Omental fat pad (tissue), 4 donors: ENCODE results near the gene DEPDC4. TPM values are rescaled to one million over a fixed set of nuclear protein-coding genes. Genes with fewer than 3 reads are reported as not detected.

ENCODE experiments used
- ATAC-seq: fragments of 150-250 bp; one replicate; pipeline ENCODE4 v1.9.1; 2016; ENCODE audit warnings: mild to moderate bottlenecking, moderate library complexity; ENCODE audit not compliant: low FRiP score
- DNase-seq: peaks from one replicate; pipeline ENCODE4 v3.0.0-alpha.2; 2019; ENCODE audit warnings: low spot score
- CTCF ChIP-seq, 3 donors: fragments of 450-650 bp; IDR thresholded peaks; one replicate each; pipeline ENCODE4 v1.5.1; 2016 to 2017; ENCODE audit warnings: antibody characterized with exemption in 3 of 3, mild to moderate bottlenecking in 3 of 3, moderate library complexity in 2 of 3
- total RNA-seq, 4 donors: library from RNA; depleted of rRNA; stranded (reverse); fragments of >200 nt; gene quantifications; one replicate each; pipeline ENCODE4 v1.1.0, GENCODE V29; 2016

DEPDC4 gene
- total RNA-seq, 4 donors from 2014 or later, result not detected

DNA sequence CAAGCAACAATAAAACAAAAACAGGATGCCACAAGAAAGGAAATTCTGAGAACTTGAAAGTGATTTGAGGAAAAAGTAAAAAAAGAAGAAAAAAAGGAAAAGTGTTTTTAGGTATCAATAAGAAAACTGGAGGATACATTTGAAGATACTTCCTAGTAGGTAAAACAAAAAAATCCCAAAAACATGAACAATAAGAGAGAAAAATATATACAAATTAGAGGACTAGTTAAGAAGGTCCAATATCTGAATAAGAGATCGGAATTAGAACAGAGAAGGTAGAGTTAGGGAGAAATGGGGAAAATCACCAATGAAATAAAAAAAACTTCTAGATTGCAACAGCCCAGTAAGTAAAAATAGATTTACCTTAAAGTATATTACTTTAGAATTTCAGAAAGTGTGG lies 8.8 kb downstream of the DEPDC4 start:
- no peak for ATAC-seq
- no peak for TF ChIP-seq CTCF (IDR thresholded peaks at IDR 0.05)

GRCh38 chr12:100254876-100255275 lies 12.0 kb downstream of the DEPDC4 start:
- no peak for TF ChIP-seq CTCF (IDR thresholded peaks at IDR 0.05)
- no peak for ATAC-seq
- no peak for DNase-seq

More for the DNA sequence above, 8.8 kb downstream of the DEPDC4 start:
- DNase-seq, result no peak

DNA sequence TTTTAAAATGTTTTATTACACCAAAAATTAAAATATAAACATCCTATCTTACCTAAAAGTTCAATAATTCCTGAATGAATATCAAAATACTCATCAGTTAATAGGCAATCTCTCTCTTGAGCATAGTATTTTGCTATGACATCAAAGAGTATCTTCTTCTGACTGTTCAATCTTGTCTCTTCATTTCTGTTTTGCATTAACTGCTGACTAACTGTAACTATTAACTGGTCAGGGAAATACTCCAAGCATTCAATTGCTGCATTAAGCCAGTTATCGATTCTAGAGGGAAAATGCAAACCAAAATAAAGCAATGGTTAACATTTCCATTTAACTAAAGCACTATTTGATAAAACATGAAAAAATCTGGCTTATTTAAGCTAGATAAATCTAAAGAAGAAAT lies 13.4 kb downstream of the DEPDC4 start:
- DNase-seq (no peak), ATAC-seq (no peak)
- TF ChIP-seq CTCF (IDR thresholded peaks at IDR 0.05), result no peak

- DNase-seq (no peak), ATAC-seq (no peak)
- TF ChIP-seq CTCF (IDR thresholded peaks at IDR 0.05), result no peak
These were observed 15.0 kb downstream of the DEPDC4 start for GRCh38 chr12:100251917-100252316.

DNA sequence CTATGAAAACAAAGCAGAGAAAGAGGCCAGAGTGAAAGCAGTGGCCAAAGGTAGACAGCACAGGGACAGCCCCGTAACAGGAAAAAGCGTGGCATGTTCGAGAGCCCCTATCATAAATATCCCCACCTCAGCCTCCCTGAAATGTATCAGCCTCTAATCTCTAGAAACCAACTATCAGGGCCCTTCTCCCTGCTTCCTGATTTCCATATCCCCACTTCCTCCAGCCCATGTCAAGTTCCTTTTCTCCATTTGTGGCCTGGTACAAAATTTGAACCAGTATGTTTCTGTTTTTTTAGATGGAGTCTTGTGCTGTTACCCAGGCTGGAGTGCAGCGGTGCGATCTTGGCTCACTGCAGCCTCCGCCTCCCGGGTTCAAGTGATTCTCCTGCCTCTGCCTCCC lies 16.9 kb downstream of the DEPDC4 start:
- no peak for TF ChIP-seq CTCF (IDR thresholded peaks at IDR 0.05)
- no peak for ATAC-seq
- no peak for DNase-seq

- no peak for TF ChIP-seq CTCF (IDR thresholded peaks at IDR 0.05)
- DNase-seq, result no peak
- ATAC-seq, result no peak
These were observed 18.0 kb downstream of the DEPDC4 start for GRCh38 chr12:100248886-100249285.

GRCh38 chr12:100247765-100248164 lies 19.1 kb downstream of the DEPDC4 start:
- no peak for DNase-seq
- ATAC-seq, result no peak
- no peak for TF ChIP-seq CTCF (IDR thresholded peaks at IDR 0.05)
